ENCODE results near the gene CCDC9B.

CCDC9B gene

DNA sequence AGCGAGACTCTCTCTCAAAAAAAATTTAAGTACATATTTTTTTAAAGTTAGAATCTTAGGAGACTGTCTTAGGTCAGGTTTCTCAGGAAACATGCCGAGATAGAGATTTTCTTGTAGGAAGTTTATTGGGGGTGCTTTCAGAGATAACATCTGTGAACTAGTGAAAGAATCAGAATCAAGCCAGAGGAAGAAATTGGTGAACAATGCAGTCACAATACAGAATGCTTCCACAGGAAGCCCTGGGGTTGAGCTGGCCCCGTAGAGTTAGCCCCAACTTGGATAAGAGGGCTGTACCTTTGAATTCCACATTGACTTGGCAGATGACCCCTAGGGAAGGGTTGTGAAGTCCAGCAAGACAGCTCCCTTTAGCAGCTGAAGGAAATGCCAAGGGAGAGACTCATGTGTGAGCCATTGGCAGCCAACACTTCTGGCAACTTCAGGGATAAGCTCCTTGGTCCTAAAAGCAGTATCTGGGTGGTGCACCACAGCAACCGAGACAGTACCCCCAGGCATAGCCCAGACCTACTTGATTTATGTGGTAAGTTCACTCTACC, 25.9 kb downstream of the CCDC9B start:
- Histone ChIP-seq H3K23ac (ENCODE audit: low read length) (no peak overlapping the region), H3K27ac (ENCODE audit: low read depth, low read length) (no peak overlapping the region), H3K4ac (ENCODE audit: low read depth, low read length) (no peak overlapping the region), H2BK12ac (ENCODE audit: low read length) (no peak overlapping the region), H4K8ac (ENCODE audit: low read depth, low read length) (no peak overlapping the region), H4K12ac (ENCODE audit: low read depth, low read length) (no peak overlapping the region), H3K79me1 (ENCODE audit: low read length) (no peaks in the 10 kb centered on the region), H3K4me2 (ENCODE audit: low read length) (no peak overlapping the region), H3K4me1 (ENCODE audit: control insufficient read depth in 1 of 2, insufficient read depth in 2 of 2, low read length in 2 of 2) (peaks cover 0 to under 1% of the 10 kb centered on the region in 2 experiments), H2BK5ac (ENCODE audit: low read depth, low read length, poor library complexity) (no peak overlapping the region), H2BK120ac (ENCODE audit: insufficient read depth, low read length, poor library complexity) (no peak overlapping the region), H3K9me3 (ENCODE audit: insufficient read depth, low read depth, low read length) (no peaks in the 10 kb centered on the region), H2AK5ac (ENCODE audit: low read length) (no peak overlapping the region), H4K91ac (ENCODE audit: low read depth, low read length) (no peak overlapping the region), H3K27me3 (ENCODE audit: insufficient read depth, low read length) (no peaks in the 10 kb centered on the region), H2AFZ (ENCODE audit: insufficient read depth, low read length, poor library complexity) (no peak overlapping the region), H3K18ac (ENCODE audit: low read length) (no peak overlapping the region), H3K36me3 (ENCODE audit: control insufficient read depth in 1 of 2, insufficient read depth in 2 of 2, low read length in 2 of 2) (no peaks in the 10 kb centered on the region), H3K4me3 (ENCODE audit: low read depth, low read length) (no peak overlapping the region), H3K79me2 (ENCODE audit: control insufficient read depth, insufficient read depth, low read length, poor library complexity) (no peaks in the 10 kb centered on the region), H3K9ac (ENCODE audit: low read length) (no peak overlapping the region), H3K14ac (ENCODE audit: low read length) (no peak overlapping the region)
- no peak for DNase-seq
- WGBS (ENCODE audit: extremely low coverage, insufficient coverage, insufficient read length): no CpG with 5 or more reads among the region's 4 CpGs

- H3K9ac ChIP-seq (ENCODE audit: low read length): no peak overlapping the region
Measured at GRCh38 chr15:40313531-40314398, 27.0 kb downstream of the CCDC9B start.

GRCh38 chr15:40312370-40313158, 28.2 kb downstream of the CCDC9B start:
- H3K23ac ChIP-seq (ENCODE audit: low read length): no peak overlapping the region
- H3K36me3 ChIP-seq (ENCODE audit: control insufficient read depth in 1 of 2, insufficient read depth in 2 of 2, low read length in 2 of 2): no peaks in the 10 kb centered on the region
- no peak overlapping the region for H2BK120ac ChIP-seq (ENCODE audit: insufficient read depth, low read length, poor library complexity)
- no peaks in the 10 kb centered on the region for H3K79me1 ChIP-seq (ENCODE audit: low read length)
- H2BK12ac ChIP-seq (ENCODE audit: low read length): no peak overlapping the region
- no peak overlapping the region for H4K12ac ChIP-seq (ENCODE audit: low read depth, low read length)
- no peak overlapping the region for H4K8ac ChIP-seq (ENCODE audit: low read depth, low read length)
- no peak overlapping the region for H2AK5ac ChIP-seq (ENCODE audit: low read length)
- H3K4me1 ChIP-seq (ENCODE audit: control insufficient read depth in 1 of 2, insufficient read depth in 2 of 2, low read length in 2 of 2): peaks cover 6 to 10% of the 10 kb centered on the region in 2 experiments
- H3K4me2 ChIP-seq (ENCODE audit: low read length): no peak overlapping the region
- H3K9ac ChIP-seq (ENCODE audit: low read length): no peak overlapping the region
- no peak overlapping the region for H4K91ac ChIP-seq (ENCODE audit: low read depth, low read length)
- WGBS (ENCODE audit: extremely low coverage, insufficient coverage, insufficient read length): no CpG with 5 or more reads among the region's 10 CpGs
- no peak overlapping the region for H3K27ac ChIP-seq (ENCODE audit: low read depth, low read length)
- no peak overlapping the region for H3K4me3 ChIP-seq (ENCODE audit: low read depth, low read length)
- H3K9me3 ChIP-seq (ENCODE audit: insufficient read depth, low read depth, low read length): no peaks in the 10 kb centered on the region
- no peak overlapping the region for H3K4ac ChIP-seq (ENCODE audit: low read depth, low read length)
- no peak overlapping the region for H2BK5ac ChIP-seq (ENCODE audit: low read depth, low read length, poor library complexity)
- H3K18ac ChIP-seq (ENCODE audit: low read length): no peak overlapping the region
- H3K79me2 ChIP-seq (ENCODE audit: control insufficient read depth, insufficient read depth, low read length, poor library complexity): no peaks in the 10 kb centered on the region
- no peaks in the 10 kb centered on the region for H3K27me3 ChIP-seq (ENCODE audit: insufficient read depth, low read length)
- no peak overlapping the region for H3K14ac ChIP-seq (ENCODE audit: low read length)
- H2AFZ ChIP-seq (ENCODE audit: insufficient read depth, low read length, poor library complexity): no peak overlapping the region
- DNase-seq: no peak

More at GRCh38 chr15:40313531-40314398, 27.0 kb downstream of the CCDC9B start:
- Histone ChIP-seq H4K8ac (ENCODE audit: low read depth, low read length) (no peak overlapping the region), H3K9me3 (ENCODE audit: insufficient read depth, low read depth, low read length) (no peaks in the 10 kb centered on the region), H3K27me3 (ENCODE audit: insufficient read depth, low read length) (no peaks in the 10 kb centered on the region), H3K27ac (ENCODE audit: low read depth, low read length) (no peak overlapping the region), H2BK120ac (ENCODE audit: insufficient read depth, low read length, poor library complexity) (no peak overlapping the region), H2AFZ (ENCODE audit: insufficient read depth, low read length, poor library complexity) (no peak overlapping the region), H3K14ac (ENCODE audit: low read length) (no peak overlapping the region), H3K4me1 (ENCODE audit: control insufficient read depth in 1 of 2, insufficient read depth in 2 of 2, low read length in 2 of 2) (peaks cover 0 to 3% of the 10 kb centered on the region in 2 experiments), H3K18ac (ENCODE audit: low read length) (no peak overlapping the region), H3K79me2 (ENCODE audit: control insufficient read depth, insufficient read depth, low read length, poor library complexity) (no peaks in the 10 kb centered on the region), H2AK5ac (ENCODE audit: low read length) (no peak overlapping the region), H4K12ac (ENCODE audit: low read depth, low read length) (no peak overlapping the region), H2BK5ac (ENCODE audit: low read depth, low read length, poor library complexity) (no peak overlapping the region), H3K79me1 (ENCODE audit: low read length) (no peaks in the 10 kb centered on the region), H3K23ac (ENCODE audit: low read length) (no peak overlapping the region), H4K91ac (ENCODE audit: low read depth, low read length) (no peak overlapping the region), H2BK12ac (ENCODE audit: low read length) (no peak overlapping the region), H3K4ac (ENCODE audit: low read depth, low read length) (no peak overlapping the region), H3K4me2 (ENCODE audit: low read length) (no peak overlapping the region), H3K36me3 (ENCODE audit: control insufficient read depth in 1 of 2, insufficient read depth in 2 of 2, low read length in 2 of 2) (no peaks in the 10 kb centered on the region), H3K4me3 (ENCODE audit: low read depth, low read length) (no peak overlapping the region)
- WGBS (ENCODE audit: extremely low coverage, insufficient coverage, insufficient read length): no CpG with 5 or more reads among the region's 10 CpGs
- no peak for DNase-seq

DNA sequence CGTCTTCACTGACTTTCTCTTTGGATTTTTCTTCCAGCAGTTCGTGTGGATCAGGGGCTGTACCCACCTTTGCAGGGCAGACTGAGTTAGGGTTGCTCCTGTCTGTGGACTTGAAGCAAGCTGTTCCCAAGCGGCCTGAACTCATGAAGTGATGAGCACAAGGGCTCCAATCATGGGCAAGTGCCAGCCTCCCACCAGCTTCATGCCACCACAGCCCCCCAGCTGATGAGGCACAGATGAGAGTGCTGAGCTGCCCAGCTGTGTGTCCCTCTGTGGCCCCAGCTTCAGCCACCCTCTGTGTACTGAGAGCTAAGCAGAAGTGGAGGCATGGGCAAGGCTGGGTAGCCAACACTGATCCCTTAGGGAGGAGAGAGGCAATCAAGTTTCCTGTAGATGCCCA, 29.7 kb downstream of the CCDC9B start:
- no peaks in the 10 kb centered on the region for H3K27me3 ChIP-seq (ENCODE audit: insufficient read depth, low read length)
- H4K8ac ChIP-seq (ENCODE audit: low read depth, low read length): no peak overlapping the region
- H2BK5ac ChIP-seq (ENCODE audit: low read depth, low read length, poor library complexity): no peak overlapping the region
- H3K14ac ChIP-seq (ENCODE audit: low read length): no peak overlapping the region
- no peak overlapping the region for H3K4me3 ChIP-seq (ENCODE audit: low read depth, low read length)
- peaks cover 7 to 12% of the 10 kb centered on the region in 2 experiments for H3K4me1 ChIP-seq (ENCODE audit: control insufficient read depth in 1 of 2, insufficient read depth in 2 of 2, low read length in 2 of 2)
- H3K9ac ChIP-seq (ENCODE audit: low read length): no peak overlapping the region
- WGBS (ENCODE audit: extremely low coverage, insufficient coverage, insufficient read length): no CpG with 5 or more reads among the region's 3 CpGs
- no peak overlapping the region for H2BK12ac ChIP-seq (ENCODE audit: low read length)
- no peak overlapping the region for H2AK5ac ChIP-seq (ENCODE audit: low read length)
- no peaks in the 10 kb centered on the region for H3K79me1 ChIP-seq (ENCODE audit: low read length)
- no peak overlapping the region for H2AFZ ChIP-seq (ENCODE audit: insufficient read depth, low read length, poor library complexity)
- H3K9me3 ChIP-seq (ENCODE audit: insufficient read depth, low read depth, low read length): no peaks in the 10 kb centered on the region
- H3K4ac ChIP-seq (ENCODE audit: low read depth, low read length): no peak overlapping the region
- no peak overlapping the region for H3K27ac ChIP-seq (ENCODE audit: low read depth, low read length)
- no peak overlapping the region for H4K91ac ChIP-seq (ENCODE audit: low read depth, low read length)
- no peaks in the 10 kb centered on the region for H3K36me3 ChIP-seq (ENCODE audit: control insufficient read depth in 1 of 2, insufficient read depth in 2 of 2, low read length in 2 of 2)
- no peak overlapping the region for H2BK120ac ChIP-seq (ENCODE audit: insufficient read depth, low read length, poor library complexity)
- no peak overlapping the region for H3K23ac ChIP-seq (ENCODE audit: low read length)
- no peak overlapping the region for H3K4me2 ChIP-seq (ENCODE audit: low read length)
- H4K12ac ChIP-seq (ENCODE audit: low read depth, low read length): no peak overlapping the region
- no peak overlapping the region for H3K18ac ChIP-seq (ENCODE audit: low read length)
- DNase-seq: no peak
- H3K79me2 ChIP-seq (ENCODE audit: control insufficient read depth, insufficient read depth, low read length, poor library complexity): no peaks in the 10 kb centered on the region

Measured in trophoblast cell (in vitro differentiated cells and primary cell).